Measurements from ENCODE around the gene CADM2.
"Not testable (repeated sequence)": the region's sequence is repeated elsewhere in the genome, so short reads cannot be mapped to it uniquely, and the experiment has no call there.

Gene CADM2

GRCh38 chr3:85495602-85496001, 536.8 kb downstream of the CADM2 start:
- Histone ChIP-seq H3K36me3 (ENCODE audit: insufficient read depth) (no peaks in the 10 kb centered on the region), H3K79me2 (ENCODE audit: insufficient read depth, low read depth) (no peaks in the 10 kb centered on the region), H3K4me1 (ENCODE audit: low read depth, poor library complexity, severe bottlenecking) (no peaks in the 10 kb centered on the region), H3K9ac (no peak overlapping the region), H3K27me3 (ENCODE audit: insufficient read depth, low read depth) (no peaks in the 10 kb centered on the region), H3K27ac (no peak overlapping the region), H2AFZ (ENCODE audit: low read depth) (no peak overlapping the region), H3K4me3 (IDR thresholded peaks at IDR 0.05; ENCODE audit: insufficient read depth, low read depth, low read length) (no peak overlapping the region), H3K4me2 (no peak overlapping the region), H4K20me1 (ENCODE audit: insufficient read depth) (no peaks in the 10 kb centered on the region)
- no peak for TF ChIP-seq CTCF (conservative IDR thresholded peaks at IDR 0.05; ENCODE audit: low read depth, low read length)

GRCh38 chr3:85498177-85498576, 539.4 kb downstream of the CADM2 start:
- TF ChIP-seq CTCF (conservative IDR thresholded peaks at IDR 0.05; ENCODE audit: low read depth, low read length) = no peak
- Histone ChIP-seq H2AFZ (ENCODE audit: low read depth) (no peak overlapping the region), H3K79me2 (ENCODE audit: insufficient read depth, low read depth) (no peaks in the 10 kb centered on the region), H3K4me2 (no peak overlapping the region), H3K27ac (no peak overlapping the region), H4K20me1 (ENCODE audit: insufficient read depth) (no peaks in the 10 kb centered on the region), H3K4me3 (IDR thresholded peaks at IDR 0.05; ENCODE audit: insufficient read depth, low read depth, low read length) (no peak overlapping the region), H3K4me1 (ENCODE audit: low read depth, poor library complexity, severe bottlenecking) (no peaks in the 10 kb centered on the region), H3K9ac (no peak overlapping the region), H3K27me3 (ENCODE audit: insufficient read depth, low read depth) (no peaks in the 10 kb centered on the region), H3K36me3 (ENCODE audit: insufficient read depth) (no peaks in the 10 kb centered on the region)

GRCh38 chr3:85502148-85502875, 543.5 kb downstream of the CADM2 start:
- Histone ChIP-seq H3K9ac (no peak overlapping the region), H3K79me2 (ENCODE audit: insufficient read depth, low read depth) (no peaks in the 10 kb centered on the region), H3K4me3 (IDR thresholded peaks at IDR 0.05; ENCODE audit: insufficient read depth, low read depth, low read length) (no peak overlapping the region), H3K4me1 (ENCODE audit: low read depth, poor library complexity, severe bottlenecking) (no peaks in the 10 kb centered on the region), H4K20me1 (ENCODE audit: insufficient read depth) (no peaks in the 10 kb centered on the region), H3K27ac (no peak overlapping the region), H3K4me2 (no peak overlapping the region), H3K27me3 (ENCODE audit: insufficient read depth, low read depth) (no peaks in the 10 kb centered on the region), H2AFZ (ENCODE audit: low read depth) (no peak overlapping the region), H3K36me3 (ENCODE audit: insufficient read depth) (no peaks in the 10 kb centered on the region)
- TF ChIP-seq CTCF (conservative IDR thresholded peaks at IDR 0.05; ENCODE audit: low read depth, low read length) = no peak

- H3K4me1 ChIP-seq (ENCODE audit: low read depth, poor library complexity, severe bottlenecking); H3K27ac ChIP-seq; H4K20me1 ChIP-seq (ENCODE audit: insufficient read depth); H3K36me3 ChIP-seq (ENCODE audit: insufficient read depth); H3K79me2 ChIP-seq (ENCODE audit: insufficient read depth, low read depth); H3K27me3 ChIP-seq (ENCODE audit: insufficient read depth, low read depth); H3K4me2 ChIP-seq; H2AFZ ChIP-seq (ENCODE audit: low read depth); H3K4me3 ChIP-seq (IDR thresholded peaks at IDR 0.05; ENCODE audit: insufficient read depth, low read depth, low read length); H3K9ac ChIP-seq: not testable (repeated sequence)
Measured at GRCh38 chr3:85504129-85504784, 545.5 kb downstream of the CADM2 start.

- H2AFZ ChIP-seq (ENCODE audit: low read depth); H4K20me1 ChIP-seq (ENCODE audit: insufficient read depth); H3K9ac ChIP-seq; H3K4me1 ChIP-seq (ENCODE audit: low read depth, poor library complexity, severe bottlenecking); H3K36me3 ChIP-seq (ENCODE audit: insufficient read depth); H3K27me3 ChIP-seq (ENCODE audit: insufficient read depth, low read depth); H3K79me2 ChIP-seq (ENCODE audit: insufficient read depth, low read depth); H3K4me2 ChIP-seq; H3K4me3 ChIP-seq (IDR thresholded peaks at IDR 0.05; ENCODE audit: insufficient read depth, low read depth, low read length); H3K27ac ChIP-seq: not testable (repeated sequence)
Measured at GRCh38 chr3:85504785-85505511, 546.2 kb downstream of the CADM2 start.

- not testable (repeated sequence) for H4K20me1 ChIP-seq (ENCODE audit: insufficient read depth); H3K79me2 ChIP-seq (ENCODE audit: insufficient read depth, low read depth); H3K27ac ChIP-seq; H3K36me3 ChIP-seq (ENCODE audit: insufficient read depth); H3K4me3 ChIP-seq (IDR thresholded peaks at IDR 0.05; ENCODE audit: insufficient read depth, low read depth, low read length); H3K4me1 ChIP-seq (ENCODE audit: low read depth, poor library complexity, severe bottlenecking); H2AFZ ChIP-seq (ENCODE audit: low read depth); H3K4me2 ChIP-seq; H3K27me3 ChIP-seq (ENCODE audit: insufficient read depth, low read depth); H3K9ac ChIP-seq
Measured at GRCh38 chr3:85507052-85507451, 548.3 kb downstream of the CADM2 start.

Data from KMS-11 (cell line).